UCSD-AML1 (cell line): Measurements from ENCODE around the gene SLC16A3.
"Not testable (repeated sequence)": the region's sequence is repeated elsewhere in the genome, so short reads cannot be mapped to it uniquely, and the experiment has no call there.

Experiments
- DNase-seq: peaks from one replicate; lab custom pipeline; 2025; ENCODE audit not compliant: unreplicated experiment; lab: John Stamatoyannopoulos, UW

SLC16A3 gene

DNA sequence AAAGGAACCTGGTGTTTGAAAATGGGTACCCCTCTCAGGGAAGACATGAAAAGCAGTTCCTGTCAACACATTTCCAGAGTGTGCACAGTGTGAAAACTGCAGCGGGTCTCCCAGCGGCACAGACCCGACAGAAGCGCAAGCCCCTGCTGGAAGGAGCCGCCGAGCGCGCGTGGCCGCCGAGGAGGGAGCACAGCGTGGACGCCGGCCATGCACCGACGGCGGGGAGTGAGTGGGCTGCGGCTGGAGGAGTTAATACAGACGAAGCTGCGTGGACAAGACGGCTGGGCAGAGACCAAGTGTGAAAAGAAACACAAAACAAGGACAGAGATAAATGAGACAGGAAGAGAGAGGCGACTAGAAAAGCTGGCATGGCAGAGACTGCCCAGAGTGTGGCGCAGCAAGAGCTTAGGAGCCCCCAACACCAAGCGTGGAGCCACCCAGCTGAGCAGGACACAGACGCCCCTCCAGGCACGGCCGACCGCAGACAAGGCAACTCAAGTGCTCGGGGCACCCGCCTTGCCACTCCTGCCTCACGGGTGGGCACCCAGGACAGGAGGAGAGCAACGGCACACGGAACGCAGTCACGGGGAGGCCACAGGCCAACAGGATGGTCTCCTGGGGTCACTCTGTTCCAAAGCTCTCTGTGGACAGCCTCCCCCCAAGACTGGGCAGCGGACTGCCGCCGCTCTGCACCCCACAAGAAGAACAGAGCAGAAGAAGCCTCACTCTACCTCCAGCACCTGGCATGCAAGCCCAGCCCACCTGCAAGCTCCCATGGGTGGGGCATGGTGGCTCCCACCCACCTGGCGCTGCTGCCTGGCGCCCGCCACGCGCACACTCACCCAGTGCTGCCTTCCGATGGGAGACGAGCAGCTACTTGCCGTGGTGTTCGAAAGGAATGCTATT lies 16.5 kb downstream of the SLC16A3 start:
- DNase-seq = no peak

DNA sequence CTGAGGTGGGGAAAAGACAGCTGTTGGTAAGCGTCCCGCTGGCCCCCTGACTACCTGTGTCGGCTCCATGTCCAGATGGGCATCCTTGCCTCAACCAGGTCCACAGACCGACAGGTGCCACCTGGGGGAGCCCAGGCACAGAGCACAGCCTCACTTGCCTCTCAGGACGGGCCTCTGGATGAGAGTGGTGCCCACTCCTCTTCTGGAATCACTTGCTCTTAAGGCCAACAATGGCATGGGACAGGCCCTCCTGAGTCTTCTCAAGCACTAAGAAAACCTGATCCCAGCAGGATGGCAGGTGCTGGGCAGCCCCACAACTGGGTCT lies 17.2 kb downstream of the SLC16A3 start:
- DNase-seq = no peak

DNA sequence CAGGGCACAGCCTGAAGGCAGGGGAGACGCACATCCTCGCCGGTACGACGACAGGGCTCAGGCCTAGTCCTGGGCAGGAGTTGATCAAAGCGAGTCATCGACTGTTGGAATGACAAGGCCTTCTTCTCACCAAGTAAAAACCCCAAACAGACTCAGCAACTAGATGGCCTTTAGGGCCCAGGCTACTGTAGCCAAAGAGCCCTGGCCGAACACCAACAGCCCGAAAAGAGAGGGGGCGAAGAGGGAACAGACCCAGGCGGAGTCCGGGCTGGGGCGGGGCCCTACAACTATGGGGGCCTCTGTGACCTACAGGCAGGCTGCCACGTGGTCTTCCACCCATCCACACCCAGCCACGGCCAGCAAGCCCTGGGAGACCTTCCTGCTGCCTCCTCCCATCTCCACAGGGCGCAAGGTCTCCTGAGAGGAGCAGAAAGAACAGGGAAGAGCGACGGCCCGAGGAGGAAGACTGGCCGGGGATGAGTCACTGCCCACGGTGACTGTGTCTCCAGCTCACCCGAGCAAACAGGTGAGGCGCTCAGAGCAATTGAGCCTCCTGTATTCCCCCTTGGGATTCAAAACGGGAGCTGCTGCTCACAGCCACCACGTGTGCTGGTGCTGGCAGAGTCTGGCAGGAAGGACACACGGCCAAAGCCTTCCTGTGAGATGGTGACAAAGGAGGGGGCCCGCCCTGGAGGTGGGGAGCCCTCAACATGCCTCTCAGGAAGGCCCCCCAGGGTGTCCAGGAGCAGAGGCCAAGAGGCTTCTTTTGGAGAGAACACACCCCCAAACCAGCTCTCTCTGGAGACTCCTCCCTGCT lies 17.7 kb downstream of the SLC16A3 start:
- no peak for DNase-seq

DNA sequence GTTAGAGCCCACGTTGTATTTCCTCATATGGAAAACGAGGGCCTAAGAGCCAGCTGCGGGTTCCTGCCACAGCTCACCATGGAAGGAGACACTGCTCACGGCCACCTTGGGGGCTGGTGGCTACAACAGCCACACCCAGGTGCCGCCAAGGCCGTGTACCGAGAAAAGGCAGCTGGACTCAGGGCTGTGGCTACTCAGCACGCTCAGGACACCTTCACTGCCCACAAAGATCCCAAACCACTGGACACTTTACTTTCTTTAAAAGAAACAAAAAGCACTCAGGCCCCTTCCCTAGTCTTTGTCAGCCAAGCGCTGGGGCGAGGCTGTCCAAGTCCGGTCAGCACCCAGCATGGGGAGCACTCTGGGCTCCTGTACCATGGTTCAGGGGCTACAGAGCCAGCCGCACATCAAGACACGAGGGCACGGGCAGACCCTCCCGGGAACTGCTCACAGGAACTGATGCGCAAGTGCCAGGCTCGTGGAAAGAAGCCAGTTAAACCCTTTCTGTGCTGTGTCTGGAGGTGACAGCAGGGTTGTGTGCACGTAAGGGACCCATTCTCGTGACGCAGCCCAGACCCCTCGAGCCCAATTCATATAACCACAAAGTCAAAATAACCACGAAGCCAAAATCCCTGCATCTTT lies 18.5 kb downstream of the SLC16A3 start:
- DNase-seq = no peak

DNA sequence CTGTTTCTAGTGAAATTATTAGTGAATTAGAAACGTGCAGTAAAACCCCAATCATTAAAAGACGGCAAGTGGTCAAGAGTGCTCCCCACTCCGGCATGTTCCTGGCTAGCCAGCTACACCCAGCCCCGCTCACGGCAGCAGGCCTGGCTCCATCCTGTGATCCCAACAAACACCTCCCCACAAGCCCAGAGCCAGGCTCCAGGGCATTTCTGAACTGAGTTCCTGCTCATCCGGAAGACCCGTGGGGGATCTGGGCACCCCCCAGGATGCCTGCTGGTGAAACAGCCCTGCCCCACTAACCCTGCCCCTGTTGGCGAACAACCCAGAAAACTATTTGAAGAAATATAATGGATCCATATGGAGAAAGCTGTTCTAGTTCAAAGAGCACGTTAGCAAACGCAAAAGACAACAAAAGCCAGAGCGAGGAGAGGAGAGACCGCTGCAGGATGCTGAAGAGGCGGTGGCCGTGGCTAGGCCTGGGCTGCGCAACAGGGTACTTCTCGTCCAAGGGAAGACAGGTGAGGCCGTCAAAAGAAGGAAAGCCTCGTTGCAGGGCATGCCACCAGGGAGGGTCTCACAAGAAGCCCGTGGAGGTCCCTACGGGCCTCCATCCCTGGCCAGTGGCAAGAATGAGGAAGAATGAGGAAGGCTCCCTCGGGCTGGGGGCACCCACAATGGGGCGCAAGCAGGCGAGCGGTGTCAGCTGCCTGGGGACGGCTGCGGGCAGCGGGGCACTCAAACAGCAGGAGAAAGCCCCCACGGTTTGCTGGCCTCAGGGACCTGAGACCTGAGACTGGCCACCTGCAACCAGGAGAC lies 19.2 kb downstream of the SLC16A3 start:
- DNase-seq = no peak

DNA sequence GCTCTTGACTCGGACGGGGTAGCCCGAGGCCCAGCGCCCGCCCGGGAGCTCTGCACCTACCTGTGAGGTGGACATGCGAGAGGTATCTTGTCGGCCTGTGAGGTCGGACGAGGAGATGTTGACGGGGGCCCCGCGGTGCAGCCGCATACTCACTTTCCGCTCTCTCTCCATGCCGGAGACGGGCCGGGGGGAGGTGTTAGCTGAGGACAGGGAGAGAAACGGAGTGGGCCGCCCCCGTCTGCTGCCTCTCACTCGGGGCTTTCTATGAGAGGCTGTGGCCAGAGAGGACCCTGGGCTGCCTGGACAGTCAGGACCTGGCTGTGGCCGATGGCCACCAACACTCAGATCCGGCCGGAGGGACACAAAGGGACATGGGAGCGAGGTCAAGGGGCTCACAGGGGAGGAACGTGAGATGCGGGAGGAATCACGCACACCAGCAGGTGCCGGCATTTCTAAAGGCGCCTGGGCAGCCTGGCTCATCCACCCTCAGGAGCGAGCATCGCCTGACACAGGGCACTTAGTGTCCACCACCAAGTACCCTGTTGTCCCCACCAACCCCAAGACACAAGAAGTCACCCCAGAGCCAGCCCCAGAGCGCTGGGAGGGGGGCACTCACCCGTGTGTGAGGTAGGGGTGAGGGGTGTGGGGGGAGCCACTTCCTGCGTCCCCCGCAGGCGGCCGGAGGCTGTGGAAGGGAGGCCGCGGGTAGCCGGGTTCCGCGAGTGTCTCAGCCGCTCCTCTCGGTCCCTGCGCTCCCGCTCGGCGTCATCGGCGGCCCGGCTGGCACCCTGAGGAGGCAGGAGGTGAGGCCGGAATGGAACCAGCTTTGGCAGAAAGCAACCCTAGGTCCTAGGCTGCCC lies 20.2 kb downstream of the SLC16A3 start:
- DNase-seq = no peak

DNA sequence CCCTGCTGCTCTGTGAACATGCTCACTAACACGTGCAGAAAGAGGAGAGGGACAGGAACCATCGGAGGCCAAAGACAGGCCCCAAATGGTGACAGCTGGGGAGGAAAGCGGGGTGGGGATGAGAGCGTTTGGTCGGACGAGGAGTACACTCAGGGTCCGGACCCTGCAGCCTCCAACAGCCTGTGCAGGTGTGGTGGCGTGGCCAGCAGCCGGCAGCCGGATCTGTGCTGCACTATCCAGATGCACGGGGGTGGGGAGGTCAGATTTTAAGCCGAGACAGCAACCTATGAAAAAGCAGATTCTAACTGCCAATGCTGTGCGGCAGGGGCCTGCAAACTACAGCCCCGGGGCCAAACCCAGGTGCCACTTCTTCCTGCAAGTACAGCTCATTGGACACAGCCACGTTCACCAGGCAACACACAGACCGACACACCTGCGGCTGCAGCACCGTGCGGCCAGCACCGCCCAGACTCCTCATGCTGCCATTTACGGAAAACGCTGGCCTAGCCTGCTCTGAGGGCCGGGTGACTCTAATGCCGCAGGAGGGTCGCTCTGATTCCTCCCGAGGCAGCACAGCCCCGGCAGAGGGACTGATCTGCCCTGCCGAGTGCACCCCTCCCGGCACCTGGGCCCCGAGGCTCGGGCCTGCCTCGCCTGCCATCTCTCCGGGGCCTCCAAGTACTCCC lies 21.2 kb downstream of the SLC16A3 start:
- no peak for DNase-seq

DNA sequence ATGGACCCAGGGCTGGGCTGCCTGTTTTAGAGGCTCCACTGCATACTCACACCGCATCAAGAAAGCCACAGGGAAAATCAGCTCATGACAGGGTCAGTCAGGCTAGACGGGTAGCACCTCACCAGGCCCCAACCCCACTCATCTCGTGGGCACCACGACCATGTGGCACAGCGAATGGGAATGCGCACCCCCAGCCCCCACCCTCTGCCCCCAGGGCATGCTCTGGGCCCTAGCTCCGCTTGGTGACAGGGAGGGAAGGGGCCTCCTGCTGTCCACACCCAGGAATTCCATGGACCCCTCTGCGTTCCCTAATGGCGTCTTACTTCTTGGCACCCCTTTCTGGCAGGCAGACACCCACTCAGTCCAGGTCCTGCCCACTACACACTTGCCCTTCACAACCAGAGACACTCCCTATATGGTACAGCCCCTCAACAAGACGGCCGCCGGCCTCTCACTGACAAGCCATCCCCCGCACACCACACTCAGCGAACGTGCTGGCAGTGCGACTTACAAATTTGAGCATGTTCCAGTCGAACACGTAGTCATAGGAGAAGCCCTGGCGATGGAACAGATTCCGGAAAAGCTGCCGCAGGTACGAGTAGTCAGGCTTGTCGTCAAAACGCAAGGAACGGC lies 22.1 kb downstream of the SLC16A3 start:
- no peak for DNase-seq

DNA sequence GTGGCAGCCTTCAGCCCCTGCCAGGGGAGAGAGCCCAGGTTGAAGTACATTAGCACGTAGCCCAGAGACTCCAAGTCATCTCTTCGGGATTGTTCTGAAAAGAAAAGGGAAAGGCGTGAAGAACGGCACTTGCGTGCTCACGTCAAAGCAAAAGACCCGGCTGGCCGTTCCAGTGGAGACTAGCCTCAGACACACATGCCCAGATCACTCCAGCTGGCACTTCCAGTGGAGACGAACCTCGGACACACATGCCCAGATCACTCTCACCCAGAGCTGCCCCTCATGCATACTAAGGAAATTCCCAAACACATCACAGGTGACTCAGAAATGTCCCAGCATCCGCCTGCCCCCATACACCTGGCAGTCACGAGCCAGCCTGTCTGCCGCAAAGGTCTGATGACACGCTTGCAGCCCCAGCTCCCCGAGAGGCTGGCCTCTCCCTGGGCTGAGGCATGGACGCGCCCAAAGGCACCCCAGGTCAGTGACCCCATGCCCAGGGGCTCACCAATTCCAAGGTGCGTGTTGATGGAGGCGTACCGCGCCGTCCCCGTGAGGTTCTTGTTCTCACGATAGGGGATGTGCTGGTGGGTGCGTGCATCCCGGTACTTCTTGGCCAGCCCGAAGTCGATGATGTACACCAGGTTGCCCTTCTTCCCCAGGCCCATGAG lies 23.8 kb downstream of the SLC16A3 start:
- DNase-seq = no peak

DNA sequence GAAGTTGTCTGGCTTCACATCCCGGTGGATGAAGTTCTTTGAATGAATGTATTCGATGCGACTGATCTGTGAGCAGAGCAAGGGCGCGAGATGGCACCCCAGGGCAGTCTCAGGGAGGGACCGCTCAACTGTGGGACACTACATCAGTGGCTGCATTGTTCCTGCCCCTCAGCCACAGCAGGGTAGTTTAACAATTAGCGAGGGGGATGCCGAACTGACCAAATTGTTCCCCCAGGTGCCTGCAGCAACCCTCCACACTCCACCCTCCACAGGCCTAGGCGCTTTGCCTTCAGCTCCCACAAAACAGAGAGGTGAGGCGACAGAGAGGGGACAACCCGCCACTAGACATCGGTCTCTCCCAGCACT lies 24.3 kb downstream of the SLC16A3 start:
- no peak for DNase-seq

DNA sequence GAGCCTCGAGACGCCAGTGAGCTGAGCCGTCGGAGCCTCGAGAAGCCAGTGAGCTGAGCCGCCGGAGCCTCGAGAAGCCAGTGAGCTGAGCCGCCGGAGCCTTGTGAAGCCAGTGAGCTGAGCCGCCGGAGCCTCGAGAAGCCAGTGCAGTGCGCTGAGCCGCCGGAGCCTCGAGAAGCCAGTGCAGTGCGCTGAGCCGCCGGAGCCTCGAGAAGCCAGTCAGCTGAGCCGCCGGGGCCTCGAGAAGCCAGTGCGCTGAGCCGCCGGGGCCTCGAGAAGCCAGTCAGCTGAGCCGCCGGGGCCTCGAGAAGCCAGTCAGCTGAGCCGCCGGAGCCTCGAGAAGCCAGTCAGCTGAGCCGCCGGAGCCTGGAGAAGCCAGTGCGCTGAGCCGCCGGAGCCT lies 25.3 kb downstream of the SLC16A3 start:
- DNase-seq = not testable (repeated sequence)

DNA sequence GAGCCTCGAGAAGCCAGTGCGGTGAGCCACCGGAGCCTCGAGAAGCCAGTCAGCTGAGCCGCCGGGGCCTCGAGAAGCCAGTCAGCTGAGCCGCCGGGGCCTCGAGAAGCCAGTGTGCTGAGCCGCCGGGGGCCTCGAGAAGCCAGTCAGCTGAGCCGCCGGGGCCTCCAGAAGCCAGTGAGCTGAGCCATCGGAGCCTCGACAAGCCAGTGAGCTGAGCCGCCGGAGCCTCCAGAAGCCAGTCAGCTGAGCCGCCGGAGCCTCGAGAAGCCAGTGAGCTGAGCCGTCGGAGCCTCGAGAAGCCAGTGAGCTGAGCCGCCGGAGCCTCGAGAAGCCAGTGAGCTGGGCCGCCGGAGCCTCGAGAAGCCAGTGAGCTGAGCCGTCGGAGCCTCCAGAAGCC lies 25.9 kb downstream of the SLC16A3 start:
- not testable (repeated sequence) for DNase-seq

DNA sequence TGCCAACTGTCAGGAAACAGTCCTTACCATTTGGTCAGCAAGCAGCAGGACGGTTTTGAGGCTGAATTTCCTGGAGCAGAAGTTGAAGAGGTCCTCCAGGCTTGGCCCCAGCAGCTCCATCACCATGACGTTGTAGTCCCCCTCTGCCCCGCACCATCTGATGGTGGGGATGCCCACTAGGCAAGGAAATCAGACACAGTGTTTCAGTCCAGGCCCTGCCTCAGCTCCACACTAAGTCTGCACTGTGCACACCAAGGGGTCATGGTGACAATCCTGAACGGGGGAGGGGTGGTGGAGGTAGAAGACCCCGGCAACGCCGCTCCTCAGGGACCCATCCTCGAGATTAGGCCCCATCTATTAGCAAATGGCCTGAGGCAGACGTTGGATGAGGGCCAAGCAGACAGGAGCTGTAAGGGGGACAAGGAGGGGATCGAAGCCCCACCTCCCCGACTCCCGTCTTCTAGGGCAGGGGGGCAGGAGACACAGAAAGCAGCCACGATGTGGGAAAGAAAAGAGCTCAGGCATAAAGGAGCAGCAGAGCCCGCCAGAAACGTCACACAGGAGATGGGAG lies 26.6 kb downstream of the SLC16A3 start:
- no peak for DNase-seq

DNA sequence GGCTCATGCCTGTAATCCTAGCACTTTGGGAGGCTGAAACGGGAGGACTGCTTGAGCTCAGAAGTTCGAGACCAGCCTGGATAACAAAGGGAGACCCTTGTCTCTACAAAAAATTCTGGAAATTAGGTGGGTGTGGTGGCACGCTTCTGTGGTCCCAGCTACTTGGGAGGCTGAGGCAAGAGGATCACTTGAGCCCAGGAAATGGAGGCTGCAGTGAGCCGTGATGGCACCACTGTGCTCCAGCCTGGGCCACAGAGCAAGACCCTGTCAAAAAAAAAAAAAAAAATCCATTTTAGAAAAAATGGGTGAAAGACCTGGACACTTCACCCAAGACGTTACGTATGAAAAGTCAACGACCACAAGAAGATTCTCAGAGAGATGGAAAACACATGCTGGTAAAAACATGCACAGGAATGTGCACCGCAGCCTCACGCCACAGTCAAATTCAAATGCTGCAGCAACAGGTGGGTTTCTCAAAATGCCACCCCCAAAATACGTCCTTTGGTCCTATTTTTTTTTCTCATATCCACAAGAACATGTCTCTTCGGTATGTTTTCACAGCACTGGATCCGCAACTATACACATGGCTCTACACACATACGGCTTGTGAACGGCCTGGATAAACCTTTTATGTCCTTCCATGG lies 27.5 kb downstream of the SLC16A3 start:
- DNase-seq = no peak

DNA sequence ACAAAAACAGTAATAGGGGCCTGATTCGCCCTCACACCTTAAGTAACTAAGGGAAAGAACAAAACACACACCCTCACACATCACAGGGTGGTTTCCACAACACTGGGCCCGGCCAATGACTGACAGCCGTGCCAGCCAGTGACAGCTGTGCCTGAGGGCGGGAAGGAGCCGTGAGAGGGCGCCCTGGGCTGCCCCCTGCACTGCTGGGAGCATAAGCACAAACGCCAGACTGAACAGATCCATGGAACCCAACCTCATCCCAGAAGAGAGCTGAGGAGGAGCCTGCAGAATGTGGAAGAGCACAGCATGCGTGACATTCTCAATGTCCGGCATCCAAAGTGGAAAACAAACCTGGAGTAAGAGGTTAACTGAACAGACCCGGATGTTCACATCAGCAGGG lies 28.6 kb downstream of the SLC16A3 start:
- no peak for DNase-seq

DNA sequence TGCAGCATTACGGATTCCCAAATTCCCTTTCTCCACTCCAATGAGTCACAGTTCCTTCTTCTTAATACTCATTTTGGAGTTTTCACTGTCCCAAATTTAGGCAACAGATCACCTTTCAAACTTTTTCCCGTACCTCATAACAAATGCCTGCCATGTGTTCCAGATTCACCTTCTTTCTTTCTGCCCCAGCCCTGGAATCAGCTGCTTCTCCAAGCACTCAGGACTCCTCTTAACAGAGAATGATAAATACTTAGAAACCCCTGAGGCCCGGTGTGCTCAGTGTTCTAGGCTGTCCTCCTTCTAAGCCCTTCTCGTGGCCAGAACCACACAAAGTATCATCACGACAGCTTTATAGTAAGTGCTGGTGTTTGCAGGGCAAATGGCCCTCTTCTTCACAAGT lies 29.7 kb downstream of the SLC16A3 start:
- no peak for DNase-seq
